ENCODE data around the gene IL32.

- no peak for TF ChIP-seq POLR2A (IDR thresholded peaks at IDR 0.05)
- TF ChIP-seq CTCF (IDR thresholded peaks at IDR 0.05) = no peak
These were observed 19.7 kb downstream of the IL32 start for GRCh38 chr16:3084969-3085670.
